Mesenchymal stem cell (in vitro differentiated cells and primary cell): Measurements from ENCODE around the gene HOXA3.

Experiments
- DNase-seq: peaks from one replicate; pipeline ENCODE4 v3.0.0-alpha.2; 2013
- H2AFZ ChIP-seq: one replicate; pipeline ENCODE4 v1.6.1; 2013; ENCODE audit warnings: low read depth, mild to moderate bottlenecking, control low read depth, inconsistent platforms, low read length, moderate library complexity
- H2AK5ac ChIP-seq: 2 replicates; pipeline ENCODE4 v1.6.1; 2013; ENCODE audit warnings: low read length, moderate library complexity, mild to moderate bottlenecking, inconsistent platforms; ENCODE audit not compliant: severe bottlenecking
- H2BK120ac ChIP-seq: one replicate; pipeline ENCODE4 v1.6.1; 2013; ENCODE audit warnings: low read depth, mild to moderate bottlenecking, inconsistent platforms, low read length, moderate library complexity
- H2BK12ac ChIP-seq, 2 experiments: one replicate each; pipeline ENCODE4 v1.6.1; 2013; ENCODE audit warnings: inconsistent platforms in 2 of 2, low read length in 2 of 2, mild to moderate bottlenecking in 2 of 2, moderate library complexity in 2 of 2, control low read depth in 1 of 2
- H2BK15ac ChIP-seq: one replicate; pipeline ENCODE4 v1.6.1; 2013; ENCODE audit warnings: mild to moderate bottlenecking, low read depth, inconsistent platforms; ENCODE audit not compliant: poor library complexity, severe bottlenecking
- H2BK5ac ChIP-seq: 2 replicates; pipeline ENCODE4 v1.6.1; 2013; ENCODE audit warnings: low read depth, mild to moderate bottlenecking, low read length, control low read depth, inconsistent platforms; ENCODE audit not compliant: poor library complexity, severe bottlenecking
- H3K14ac ChIP-seq, 2 experiments: one replicate each; pipeline ENCODE4 v1.6.1; 2013; ENCODE audit warnings: inconsistent platforms in 2 of 2, low read length in 2 of 2, control low read depth in 1 of 2, mild to moderate bottlenecking in 1 of 2, moderate library complexity in 1 of 2
- H3K18ac ChIP-seq, 2 experiments: one replicate each; pipeline ENCODE4 v1.6.1; 2013; ENCODE audit warnings: inconsistent platforms in 2 of 2, low read length in 2 of 2, control low read depth in 1 of 2, low read depth in 1 of 2, mild to moderate bottlenecking in 1 of 2
- H3K23ac ChIP-seq, 2 experiments: one replicate each; pipeline ENCODE4 v1.6.1; 2013; ENCODE audit warnings: inconsistent platforms in 2 of 2, low read length in 2 of 2, mild to moderate bottlenecking in 2 of 2, moderate library complexity in 2 of 2, control low read depth in 1 of 2
- H3K27ac ChIP-seq: 2 replicates; pipeline ENCODE4 v1.5.1; 2013; ENCODE audit warnings: mild to moderate bottlenecking, moderate library complexity, low read length, control low read depth, inconsistent platforms; ENCODE audit not compliant: poor library complexity, severe bottlenecking
- H3K27me3 ChIP-seq, 2 experiments: 2 replicates each; pipeline versions ENCODE4 v1.6.1 to v1.7.0; 2013; ENCODE audit warnings: low read length in 2 of 2, mild to moderate bottlenecking in 2 of 2, moderate library complexity in 2 of 2, control low read depth in 1 of 2, inconsistent platforms in 1 of 2; ENCODE audit not compliant: control insufficient read depth in 1 of 2, insufficient read depth in 1 of 2
- H3K36me3 ChIP-seq, 2 experiments: 2 replicates each; pipeline versions ENCODE4 v1.6.1 to v1.7.0; 2013; ENCODE audit warnings: low read length in 2 of 2, control low read depth in 1 of 2, inconsistent platforms in 1 of 2, low read depth in 1 of 2, mild to moderate bottlenecking in 1 of 2; ENCODE audit not compliant: insufficient read depth in 2 of 2, control insufficient read depth in 1 of 2
- H3K4ac ChIP-seq, 2 experiments: one replicate each; pipeline ENCODE4 v1.6.1; 2013; ENCODE audit warnings: inconsistent platforms in 2 of 2, low read length in 2 of 2, mild to moderate bottlenecking in 2 of 2, moderate library complexity in 2 of 2, control low read depth in 1 of 2, low read depth in 1 of 2
- H3K4me1 ChIP-seq: 2 replicates; pipeline ENCODE4 v1.6.1; 2013; ENCODE audit warnings: low read depth, low read length, control low read depth; ENCODE audit not compliant: control insufficient read depth, insufficient read depth
- H3K4me2 ChIP-seq: 2 replicates; pipeline ENCODE4 v1.6.1; 2013; ENCODE audit warnings: low read length, mild to moderate bottlenecking, inconsistent platforms; ENCODE audit not compliant: poor library complexity, severe bottlenecking
- H3K4me3 ChIP-seq, 2 experiments: 2 replicates each; pipeline versions ENCODE4 v1.5.1 to v1.7.0; 2013; ENCODE audit warnings: low read length in 2 of 2, mild to moderate bottlenecking in 2 of 2, control low read depth in 1 of 2, low read depth in 1 of 2; ENCODE audit not compliant: insufficient read depth in 1 of 2
- H3K79me1 ChIP-seq: replicated peaks from 2 replicates; pipeline ENCODE4 v1.6.1; 2013; ENCODE audit warnings: mild to moderate bottlenecking, control low read depth, low read length, inconsistent platforms; ENCODE audit not compliant: poor library complexity, severe bottlenecking
- H3K9ac ChIP-seq: 2 replicates; pipeline ENCODE4 v1.7.0; 2013; ENCODE audit warnings: mild to moderate bottlenecking, low read length, moderate library complexity
- H3K9me3 ChIP-seq: 2 replicates; pipeline ENCODE4 v1.7.0; 2013; ENCODE audit warnings: mild to moderate bottlenecking, low read length; ENCODE audit not compliant: control insufficient read depth
- H4K8ac ChIP-seq: one replicate; pipeline ENCODE4 v1.6.1; 2013; ENCODE audit warnings: inconsistent platforms, mild to moderate bottlenecking, low read length, moderate library complexity
- H4K91ac ChIP-seq: one replicate; pipeline ENCODE4 v1.6.1; 2013; ENCODE audit warnings: mild to moderate bottlenecking, low read length, inconsistent platforms
- WGBS: methylation state at CpG from one replicate; pipeline ENCODE4 v1.1.7; 2013; ENCODE audit warnings: mixed read lengths; 5-methylcytosine and 5-hydroxymethylcytosine counted together

Gene HOXA3

DNA sequence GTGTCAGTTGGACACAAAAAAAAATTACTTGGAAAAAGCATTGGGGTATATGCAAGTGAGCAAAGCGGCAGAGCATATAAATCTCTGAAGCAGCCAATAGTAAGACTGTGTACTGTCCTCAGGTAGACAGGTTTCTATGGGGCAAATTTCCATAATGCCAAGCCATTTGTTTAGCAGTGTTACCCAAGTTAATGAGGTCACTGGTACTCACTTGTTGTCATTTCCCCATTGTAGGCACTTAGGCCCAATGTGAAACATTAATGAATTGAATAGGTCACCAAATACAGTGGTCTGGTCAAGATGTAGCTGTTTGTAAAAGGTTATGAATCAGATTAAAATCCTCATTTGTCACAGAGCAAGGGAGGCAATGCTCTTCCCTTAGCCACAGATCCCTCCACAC, 84.1 kb downstream of the HOXA3 start:
- no peak overlapping the region for H2BK15ac ChIP-seq
- no peak overlapping the region for H3K27ac ChIP-seq
- no peak overlapping the region for H4K91ac ChIP-seq
- no peak overlapping the region for H3K4me3 ChIP-seq
- no peaks in the 10 kb centered on the region for H3K36me3 ChIP-seq
- no peak overlapping the region for H3K4me2 ChIP-seq
- H3K18ac ChIP-seq, result no peak overlapping the region
- WGBS, result 90% methylated on average over 1 of the region's 1 CpG
- no peaks in the 10 kb centered on the region for H3K79me1 ChIP-seq
- H2BK5ac ChIP-seq, result no peak overlapping the region
- H2BK120ac ChIP-seq, result no peak overlapping the region
- H4K8ac ChIP-seq, result no peak overlapping the region
- no peaks in the 10 kb centered on the region for H3K9me3 ChIP-seq
- DNase-seq, result no peak
- no peak overlapping the region for H2BK12ac ChIP-seq
- no peaks in the 10 kb centered on the region for H3K4me1 ChIP-seq
- no peak overlapping the region for H3K9ac ChIP-seq
- no peaks in the 10 kb centered on the region for H3K27me3 ChIP-seq
- H3K23ac ChIP-seq, result no peak overlapping the region
- H3K4ac ChIP-seq, result no peak overlapping the region
- H2AFZ ChIP-seq, result no peak overlapping the region
- no peak overlapping the region for H2AK5ac ChIP-seq
- no peak overlapping the region for H3K14ac ChIP-seq

DNA sequence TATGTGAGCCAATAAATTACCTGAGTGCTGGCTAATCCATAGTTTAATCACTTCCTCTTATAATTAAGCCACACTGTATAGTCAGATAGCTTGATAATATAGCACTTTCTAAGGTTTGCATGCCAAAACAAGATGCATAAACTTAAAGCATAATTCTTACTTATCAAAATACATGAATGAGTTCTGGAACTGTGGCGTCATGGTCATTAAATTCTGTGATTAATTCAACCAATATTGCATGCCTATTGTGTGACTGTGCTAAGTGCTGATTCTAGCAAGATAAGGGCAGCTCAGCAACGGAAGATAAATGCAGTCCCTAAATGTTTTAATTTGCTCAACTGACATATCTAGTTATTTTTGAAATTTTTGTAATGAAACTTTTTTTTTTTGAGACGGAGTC, 86.2 kb downstream of the HOXA3 start:
- H3K4me2 ChIP-seq, result no peak overlapping the region
- no peak overlapping the region for H4K8ac ChIP-seq
- H3K4ac ChIP-seq, result no peak overlapping the region
- H3K4me1 ChIP-seq, result no peaks in the 10 kb centered on the region
- no peak overlapping the region for H3K18ac ChIP-seq
- H4K91ac ChIP-seq, result no peak overlapping the region
- no peak overlapping the region for H3K9ac ChIP-seq
- H3K36me3 ChIP-seq, result no peaks in the 10 kb centered on the region
- no peak overlapping the region for H2BK5ac ChIP-seq
- WGBS, result 63% methylated on average over 2 of the region's 3 CpGs
- no peak overlapping the region for H3K27ac ChIP-seq
- H3K4me3 ChIP-seq, result no peak overlapping the region
- H3K79me1 ChIP-seq, result no peaks in the 10 kb centered on the region
- no peak overlapping the region for H3K14ac ChIP-seq
- H3K9me3 ChIP-seq, result no peaks in the 10 kb centered on the region
- peak; percentile 44 for DNase-seq
- no peak overlapping the region for H2BK120ac ChIP-seq
- H2AK5ac ChIP-seq, result no peak overlapping the region
- H2BK15ac ChIP-seq, result no peak overlapping the region
- H3K23ac ChIP-seq, result no peak overlapping the region
- no peak overlapping the region for H2BK12ac ChIP-seq
- no peaks in the 10 kb centered on the region for H3K27me3 ChIP-seq
- no peak overlapping the region for H2AFZ ChIP-seq

DNA sequence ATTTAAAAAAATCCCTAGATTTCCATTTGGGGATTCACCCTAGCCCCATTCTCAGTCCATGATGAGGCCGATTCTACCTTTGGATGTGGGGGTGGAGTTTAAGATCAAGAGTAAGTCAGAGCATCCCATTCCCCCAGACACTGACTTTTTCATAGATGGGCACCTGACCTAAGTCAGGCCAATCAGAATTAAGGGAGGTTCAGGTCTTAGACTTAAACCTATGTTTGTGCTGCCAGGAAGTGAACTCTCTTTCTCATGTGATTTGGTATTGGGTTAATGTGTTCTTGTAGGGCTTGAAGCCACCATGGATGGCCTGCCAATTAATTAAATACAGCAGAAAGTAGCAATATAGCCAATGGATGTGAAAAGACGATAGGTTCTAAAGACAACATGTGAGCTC, 86.7 kb downstream of the HOXA3 start:
- Histone ChIP-seq H3K79me1 (no peaks in the 10 kb centered on the region), H3K27me3 (no peaks in the 10 kb centered on the region), H3K36me3 (no peaks in the 10 kb centered on the region), H3K4me2 (no peak overlapping the region), H4K8ac (no peak overlapping the region), H2BK15ac (no peak overlapping the region), H3K4ac (no peak overlapping the region), H3K14ac (no peak overlapping the region), H2AK5ac (no peak overlapping the region), H4K91ac (no peak overlapping the region), H3K4me1 (no peaks in the 10 kb centered on the region), H3K9ac (no peak overlapping the region), H3K23ac (no peak overlapping the region), H3K4me3 (no peak overlapping the region), H2AFZ (no peak overlapping the region), H3K18ac (no peak overlapping the region), H3K27ac (no peak overlapping the region), H2BK5ac (no peak overlapping the region), H2BK12ac (no peak overlapping the region), H2BK120ac (no peak overlapping the region), H3K9me3 (no peaks in the 10 kb centered on the region)
- WGBS, result 78% methylated on average over 1 of the region's 2 CpGs
- DNase-seq, result no peak

DNA sequence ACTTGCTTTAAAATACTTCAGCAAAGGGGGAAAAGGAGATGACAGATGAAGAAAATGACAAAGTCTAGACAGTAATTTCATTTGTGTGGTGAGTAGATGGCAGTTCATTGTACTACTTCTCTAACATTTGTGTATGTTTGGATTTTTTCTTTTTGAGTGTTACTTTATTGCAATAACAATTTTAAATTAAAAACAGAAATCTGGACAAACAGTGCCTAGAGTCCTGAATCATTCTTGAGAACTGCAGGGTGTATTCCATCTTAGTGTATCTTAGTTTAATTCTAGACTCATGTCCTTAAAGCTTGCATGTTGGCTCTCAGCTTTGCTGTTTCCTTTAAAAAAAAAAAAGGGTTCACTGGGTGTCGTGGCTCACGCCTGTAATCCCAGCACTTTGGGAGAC, 87.7 kb downstream of the HOXA3 start:
- Histone ChIP-seq H3K4me2 (no peak overlapping the region), H3K36me3 (no peaks in the 10 kb centered on the region), H3K79me1 (no peaks in the 10 kb centered on the region), H2BK15ac (no peak overlapping the region), H4K91ac (no peak overlapping the region), H3K18ac (no peak overlapping the region), H4K8ac (no peak overlapping the region), H2BK12ac (no peak overlapping the region), H3K27ac (no peak overlapping the region), H3K14ac (no peak overlapping the region), H3K4me1 (no peaks in the 10 kb centered on the region), H3K4ac (no peak overlapping the region), H3K23ac (no peak overlapping the region), H2AK5ac (no peak overlapping the region), H3K9me3 (no peaks in the 10 kb centered on the region), H2BK120ac (no peak overlapping the region), H3K9ac (peak overlapping the region; percentile 10), H3K27me3 (no peaks in the 10 kb centered on the region), H2BK5ac (no peak overlapping the region), H2AFZ (no peak overlapping the region), H3K4me3 (no peak overlapping the region)
- WGBS, result 92% methylated on average over 2 of the region's 2 CpGs
- no peak for DNase-seq
